ENCODE measurements around the gene PLCD3.

Gene PLCD3

GRCh38 chr17:45098869-45099616 lies 33.3 kb downstream of the PLCD3 start:
- H3K4me3 ChIP-seq (replicated peaks; ENCODE audit: low read depth, low read length), result no peak overlapping the region
- TF ChIP-seq CTCF (IDR thresholded peaks at IDR 0.05; ENCODE audit: low read length, missing control alignments), result peak; percentile 90
- DNase-seq (ENCODE audit: low read depth), result peak; percentile 82

DNA sequence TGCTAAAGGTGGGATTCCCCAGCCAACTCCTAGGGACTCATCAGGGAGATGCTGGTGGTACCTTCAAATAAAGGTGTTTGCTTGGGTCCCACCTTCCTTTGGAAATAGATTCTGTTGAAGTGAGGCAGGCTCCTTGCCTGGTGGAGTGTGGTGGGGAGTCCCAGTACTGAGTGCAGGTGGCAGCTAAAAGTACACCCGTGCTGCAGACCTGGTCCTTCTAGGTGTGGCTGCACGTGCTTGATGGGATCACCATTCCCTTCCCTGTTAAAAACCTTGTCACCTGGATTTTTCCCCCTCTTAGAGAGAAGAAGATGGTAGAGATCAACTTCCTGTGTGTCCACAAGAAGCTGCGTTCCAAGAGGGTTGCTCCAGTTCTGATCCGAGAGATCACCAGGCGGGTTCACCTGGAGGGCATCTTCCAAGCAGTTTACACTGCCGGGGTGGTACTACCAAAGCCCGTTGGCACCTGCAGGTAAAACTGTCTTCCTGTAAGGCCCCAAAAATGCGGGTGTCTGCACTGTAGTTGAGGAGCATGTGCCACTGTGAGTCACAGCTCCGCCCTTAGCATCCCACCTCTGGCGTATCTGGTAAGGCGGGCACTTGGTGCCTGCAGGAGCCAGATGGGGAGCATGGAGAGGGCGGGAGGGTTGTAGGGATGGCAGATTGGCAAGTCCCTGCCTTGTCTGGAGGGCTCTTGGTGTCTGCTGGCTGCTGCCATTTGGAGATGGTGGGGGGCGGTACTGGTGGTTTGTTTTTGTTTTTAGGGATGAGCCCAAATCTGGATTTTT lies 34.0 kb downstream of the PLCD3 start:
- no peak for DNase-seq (ENCODE audit: low read depth)

DNA sequence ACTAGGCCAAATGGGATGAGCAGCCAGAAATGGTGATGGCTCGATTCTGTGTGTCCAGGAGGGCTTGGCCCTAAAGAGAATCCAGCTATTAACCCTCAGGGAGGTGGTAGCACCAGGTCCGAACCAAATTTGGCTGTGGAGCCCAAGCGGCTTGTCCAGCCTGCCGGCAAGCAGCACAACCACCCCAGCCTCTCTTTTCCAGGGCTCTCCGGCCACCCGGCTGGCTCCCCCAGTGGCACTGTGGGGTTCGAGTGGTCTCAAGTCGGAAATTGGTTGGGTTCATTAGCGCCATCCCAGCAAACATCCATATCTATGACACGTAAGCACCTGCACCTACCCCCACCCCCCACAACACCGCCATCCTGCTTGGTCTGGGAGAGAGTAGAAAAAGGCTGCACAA lies 35.4 kb downstream of the PLCD3 start:
- no peak overlapping the region for H3K4me3 ChIP-seq (replicated peaks; ENCODE audit: low read depth, low read length)
- no peak for DNase-seq (ENCODE audit: low read depth)
- TF ChIP-seq CTCF (IDR thresholded peaks at IDR 0.05; ENCODE audit: low read length, missing control alignments), result no peak

More for the DNA sequence above, 34.0 kb downstream of the PLCD3 start:
- no peak overlapping the region for H3K4me3 ChIP-seq (replicated peaks; ENCODE audit: low read depth, low read length)
- no peak for TF ChIP-seq CTCF (IDR thresholded peaks at IDR 0.05; ENCODE audit: low read length, missing control alignments)

- peak; percentile 55 for DNase-seq (ENCODE audit: low read depth)
- no peak overlapping the region for H3K4me3 ChIP-seq (replicated peaks; ENCODE audit: low read depth, low read length)
- TF ChIP-seq CTCF (IDR thresholded peaks at IDR 0.05; ENCODE audit: low read length, missing control alignments), result peak; percentile 70
Measured at GRCh38 chr17:45096141-45096540, 36.2 kb downstream of the PLCD3 start.

DNA sequence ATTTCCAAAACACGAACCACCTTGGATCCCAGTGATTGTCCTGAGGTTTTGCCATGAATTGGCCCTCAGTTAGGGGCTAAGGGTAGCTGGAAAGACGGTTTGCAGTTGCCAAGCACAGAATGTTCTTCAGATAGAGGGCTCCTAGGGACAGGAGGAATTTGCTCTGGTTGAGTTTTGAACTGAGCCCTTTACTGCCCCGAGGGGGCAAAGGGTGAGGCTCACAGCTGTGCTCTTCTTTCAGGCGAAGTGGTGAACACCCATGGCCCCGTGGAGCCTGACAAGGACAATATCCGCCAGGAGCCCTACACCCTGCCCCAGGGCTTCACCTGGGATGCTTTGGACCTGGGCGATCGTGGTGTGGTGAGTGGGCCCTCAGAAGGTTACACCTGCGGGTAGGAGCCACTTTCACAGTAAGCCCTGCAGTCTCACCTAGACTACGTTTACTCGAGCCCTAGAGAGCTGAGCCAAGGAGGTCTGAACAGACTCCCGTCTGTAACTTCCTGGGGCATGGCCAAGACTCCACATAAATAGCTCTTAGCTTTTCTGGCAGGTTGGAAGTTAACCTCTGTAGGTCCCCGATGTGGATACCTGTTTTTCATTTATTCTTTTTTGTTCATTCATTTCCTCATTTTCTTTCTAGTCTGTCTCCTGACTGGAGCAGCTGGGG lies 38.7 kb downstream of the PLCD3 start:
- TF ChIP-seq CTCF (IDR thresholded peaks at IDR 0.05; ENCODE audit: low read length, missing control alignments), result no peak
- H3K4me3 ChIP-seq (replicated peaks; ENCODE audit: low read depth, low read length), result no peak overlapping the region
- DNase-seq (ENCODE audit: low read depth), result no peak

DNA sequence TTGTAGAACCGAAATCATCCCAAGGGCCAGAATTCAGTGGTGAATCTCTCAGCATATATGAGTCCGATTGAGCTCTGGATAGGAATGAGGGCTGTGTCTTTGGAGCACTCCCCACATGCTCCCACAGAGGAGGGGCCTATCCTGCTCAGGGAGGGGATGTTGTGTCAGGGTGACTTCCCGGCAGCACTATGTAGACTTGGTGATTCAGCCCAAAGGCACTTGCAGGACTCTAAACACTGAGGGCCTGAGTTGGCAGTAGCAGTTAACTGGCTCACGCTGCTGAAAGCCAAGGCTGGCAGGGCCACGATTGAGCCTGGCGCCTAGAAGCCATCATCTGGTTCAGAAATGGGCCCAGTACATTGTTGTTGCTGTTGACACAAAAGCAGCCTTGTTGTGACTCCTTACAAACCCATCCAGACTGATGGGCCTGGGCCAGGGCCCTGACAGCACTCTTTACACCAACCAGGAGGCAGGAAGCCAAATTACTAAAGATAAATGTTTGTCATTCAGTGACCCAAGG lies 39.3 kb downstream of the PLCD3 start:
- H3K4me3 ChIP-seq (replicated peaks; ENCODE audit: low read depth, low read length), result no peak overlapping the region
- TF ChIP-seq CTCF (IDR thresholded peaks at IDR 0.05; ENCODE audit: low read length, missing control alignments), result no peak
- DNase-seq (ENCODE audit: low read depth), result peak; percentile 98

All from fibroblast of pulmonary artery (primary cell).